NK-92 (cell line): ENCODE results near the gene KRTAP9-9.
"Not testable (repeated sequence)": the region's sequence is repeated elsewhere in the genome, so short reads cannot be mapped to it uniquely, and the experiment has no call there.

ENCODE experiments used
- DNase-seq: peaks from one replicate; lab custom pipeline; 2025; ENCODE audit not compliant: unreplicated experiment; lab: John Stamatoyannopoulos, UW

Gene KRTAP9-9

DNA sequence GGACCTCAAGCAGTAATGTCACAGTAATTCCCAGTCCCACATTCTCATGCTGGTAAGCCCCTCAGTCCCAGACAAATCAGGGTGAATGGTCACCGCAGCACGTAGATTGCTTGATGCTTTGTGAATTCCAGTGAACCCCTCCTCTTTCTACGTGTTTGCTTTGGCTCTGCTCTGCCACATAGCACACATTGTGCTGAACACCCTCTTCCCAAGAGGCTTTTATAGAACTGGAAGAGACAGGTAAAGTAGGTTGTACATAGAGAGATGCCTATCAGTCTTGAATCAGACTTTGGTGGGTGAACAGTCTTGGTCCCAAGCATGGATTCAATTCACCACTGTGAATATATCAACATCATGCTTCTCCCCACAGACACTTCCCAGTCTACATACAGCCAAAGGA is 9.4 kb downstream of the KRTAP9-9 start:
- no peak for DNase-seq

DNA sequence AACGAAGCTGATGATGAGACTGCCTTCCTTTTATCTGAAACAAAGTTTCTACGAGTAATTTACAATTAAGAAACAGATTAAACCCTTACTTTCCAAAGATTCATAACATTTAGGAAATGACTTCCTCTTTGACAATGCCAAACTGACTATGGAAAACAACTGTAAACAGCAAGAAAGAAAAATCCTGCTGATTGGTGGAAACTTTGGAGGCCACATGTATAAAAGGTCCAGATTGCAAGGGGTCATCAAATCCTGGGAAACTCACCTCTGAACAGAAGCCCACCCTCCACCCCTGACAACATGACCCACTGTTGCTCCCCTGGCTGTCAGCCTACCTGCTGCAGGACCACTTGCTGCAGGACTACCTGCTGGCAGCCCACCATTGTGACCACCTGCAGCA is 9.9 kb downstream of the KRTAP9-9 start, which contains the start of gene KRTAP9-6:
Gene KRTAP9-6 (plus strand): TSS at position 301 of the 400 bp plus-strand sequence. CDS start 0 bp downstream, at position 301.
- no peak for DNase-seq

DNA sequence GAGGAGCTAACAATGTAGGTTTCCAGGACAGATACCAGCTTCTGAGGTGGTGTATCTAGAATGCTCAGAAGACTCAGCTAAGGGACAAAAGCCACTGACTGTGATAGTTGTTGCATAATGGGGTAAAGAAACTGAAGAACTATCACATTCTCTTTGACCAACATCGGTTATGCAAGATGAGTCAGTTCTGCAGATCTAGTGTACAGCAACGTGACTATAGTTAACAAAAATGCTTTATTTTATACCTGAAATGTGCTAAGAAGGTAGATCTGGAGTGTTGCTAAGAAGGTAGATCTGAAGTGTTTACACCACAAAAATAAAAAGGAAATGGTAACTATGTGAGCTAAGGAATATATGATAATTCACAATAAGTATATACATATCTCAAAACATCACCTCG is 12.5 kb downstream of the KRTAP9-9 start:
- DNase-seq, result no peak

DNA sequence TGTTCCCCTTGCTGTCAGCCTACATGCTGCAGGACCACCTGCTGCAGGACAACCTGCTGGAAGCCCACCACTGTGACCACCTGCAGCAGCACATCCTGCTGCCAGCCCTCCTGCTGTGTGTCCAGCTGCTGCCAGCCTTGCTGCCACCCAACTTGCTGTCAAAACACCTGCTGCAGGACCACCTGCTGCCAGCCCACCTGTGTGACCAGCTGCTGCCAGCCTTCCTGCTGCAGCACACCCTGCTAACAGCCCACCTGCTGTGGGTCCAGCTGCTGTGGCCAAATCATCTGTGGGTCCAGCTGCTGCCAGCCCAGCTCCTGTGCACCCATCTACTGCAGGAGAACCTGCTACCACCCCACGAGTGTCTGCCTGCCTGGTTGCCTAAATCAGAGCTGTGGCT is 16.1 kb downstream of the KRTAP9-9 start:
- DNase-seq, result not testable (repeated sequence)

DNA sequence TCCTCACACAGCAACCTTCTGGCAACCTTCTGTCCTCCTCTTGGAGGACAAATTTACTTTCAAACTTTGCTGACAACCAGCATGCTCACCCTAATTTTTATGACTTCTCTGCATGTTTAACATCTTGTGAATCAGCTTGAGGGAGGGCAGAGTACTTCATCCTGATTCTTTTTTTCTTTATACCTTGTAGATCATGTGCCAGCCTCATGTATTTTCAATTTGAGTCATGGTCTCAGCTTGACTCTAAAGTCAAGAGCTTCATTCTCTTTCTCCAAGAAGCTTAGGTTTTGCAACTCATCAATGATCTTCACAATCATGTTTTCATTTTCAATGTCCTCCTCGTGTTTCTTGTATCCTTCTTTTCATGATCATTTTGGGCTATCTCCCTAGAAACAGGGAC is 16.7 kb downstream of the KRTAP9-9 start:
- DNase-seq, result no peak

DNA sequence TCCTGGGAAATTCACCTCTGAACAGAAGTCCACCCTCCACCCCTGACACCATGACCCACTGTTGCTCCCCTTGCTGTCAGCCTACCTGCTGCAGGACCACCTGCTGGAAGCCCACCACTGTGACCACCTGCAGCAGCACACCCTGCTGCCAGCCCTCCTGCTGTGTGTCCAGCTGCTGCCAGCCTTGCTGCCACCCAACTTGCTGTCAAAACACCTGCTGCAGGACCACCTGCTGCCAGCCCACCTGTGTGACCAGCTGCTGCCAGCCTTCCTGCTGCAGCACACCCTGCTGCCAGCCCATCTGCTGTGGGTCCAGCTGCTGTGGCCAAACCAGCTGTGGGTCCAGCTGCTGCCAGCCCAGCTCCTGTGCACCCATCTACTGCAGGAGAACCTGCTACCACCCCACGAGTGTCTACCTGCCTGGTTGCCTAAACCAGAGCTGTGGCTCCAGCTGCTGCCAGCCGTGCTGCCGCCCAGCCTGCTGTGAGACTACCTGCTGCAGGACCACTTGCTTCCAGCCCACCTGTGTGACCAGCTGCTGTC is 20.5 kb downstream of the KRTAP9-9 start, which contains the start of gene KRTAP9-7:
Gene KRTAP9-7 (plus strand): TSS at position 51 of the 543 bp plus-strand sequence. CDS start 0 bp downstream, at position 51.
- DNase-seq, result not testable (repeated sequence)

DNA sequence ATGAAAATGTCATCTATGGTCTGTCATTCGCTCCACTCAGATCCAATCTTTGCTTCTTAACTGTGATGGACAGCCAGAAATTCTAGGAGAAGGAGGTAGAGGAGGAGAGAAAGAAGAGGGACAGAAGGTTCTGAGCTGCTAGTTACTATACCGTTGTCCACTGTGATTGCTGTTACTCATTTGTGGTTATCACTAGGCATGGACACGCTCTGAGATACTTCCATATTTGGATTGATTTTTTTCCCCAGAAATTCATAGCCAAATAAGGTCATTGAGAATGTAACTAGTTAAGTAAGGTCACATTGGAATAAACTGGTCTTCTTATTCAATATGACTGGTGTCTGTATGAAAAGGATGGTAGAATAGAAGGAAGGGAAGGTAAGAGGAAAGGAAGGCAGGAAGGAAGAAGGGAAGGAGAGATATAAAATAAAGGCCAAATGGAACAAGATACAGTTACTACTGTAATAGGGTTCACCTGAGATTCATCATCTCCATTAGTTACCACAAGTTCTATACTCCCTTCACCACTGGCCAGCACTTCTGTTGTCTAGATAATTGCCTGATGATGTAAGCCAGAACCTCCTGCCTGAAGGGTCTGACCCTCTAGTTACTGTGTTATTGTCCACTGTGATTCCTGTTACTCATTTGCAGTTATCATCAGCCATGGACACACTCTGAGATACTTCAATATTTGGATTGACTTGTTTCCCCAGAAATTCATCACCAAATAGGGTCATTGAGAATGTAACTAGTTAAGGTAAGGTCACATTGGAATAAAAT is 23.2 kb downstream of the KRTAP9-9 start:
- DNase-seq, result no peak

DNA sequence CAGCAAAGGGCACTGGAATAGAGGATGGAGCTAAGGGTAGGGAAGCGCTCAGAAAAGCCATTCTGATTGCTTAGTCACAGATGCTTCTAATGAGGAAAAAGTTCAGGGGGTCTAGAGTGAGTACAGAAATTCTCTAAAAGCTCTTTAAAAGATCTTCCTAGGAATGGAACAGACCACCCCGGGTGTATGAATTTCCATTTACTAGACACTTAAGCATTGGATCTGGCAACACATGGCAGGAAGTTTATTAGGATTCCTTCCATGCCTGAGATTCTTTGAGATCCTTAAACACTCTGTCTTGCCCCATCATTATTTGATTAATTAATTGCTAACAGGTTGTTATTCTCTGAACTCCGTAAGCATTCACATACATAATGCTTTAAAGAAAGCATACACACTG is 28.9 kb downstream of the KRTAP9-9 start:
- no peak for DNase-seq

DNA sequence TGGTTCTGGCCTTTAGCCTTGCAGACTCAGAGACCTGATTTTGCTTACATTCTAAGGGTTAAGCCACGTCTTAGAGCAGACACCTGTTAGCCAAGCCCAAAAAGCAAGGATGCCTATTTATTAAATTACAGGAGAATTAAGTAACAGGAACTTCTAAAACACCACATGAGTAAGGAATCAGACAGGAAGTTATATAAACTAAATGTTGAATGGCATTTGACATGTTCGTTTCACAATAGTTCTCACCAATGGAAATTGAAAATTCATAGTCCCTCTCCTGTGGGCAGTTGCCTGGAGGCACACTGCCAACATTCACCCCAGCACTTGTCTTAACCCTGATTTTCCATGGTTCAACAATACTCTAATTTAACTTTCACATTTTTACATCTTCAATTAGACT is 29.4 kb downstream of the KRTAP9-9 start:
- no peak for DNase-seq

DNA sequence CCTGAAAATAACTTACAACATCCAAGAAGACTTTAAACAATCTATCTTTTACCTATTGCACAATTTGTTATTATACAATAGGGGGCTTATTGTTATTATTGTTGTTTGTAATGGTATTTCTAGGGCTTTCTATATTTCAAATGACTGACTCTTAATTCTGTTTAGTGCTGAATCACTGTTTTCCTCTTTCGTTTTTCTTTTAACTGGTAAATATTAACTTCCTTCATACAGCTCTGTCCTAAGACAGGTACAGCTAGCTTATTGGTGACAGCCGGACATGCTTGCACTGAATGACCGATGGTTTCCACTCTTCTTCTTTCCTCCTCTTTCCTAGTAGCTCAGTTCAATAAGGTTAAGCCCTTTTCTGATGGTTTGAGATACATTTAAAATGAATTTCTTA is 31.9 kb downstream of the KRTAP9-9 start:
- no peak for DNase-seq

DNA sequence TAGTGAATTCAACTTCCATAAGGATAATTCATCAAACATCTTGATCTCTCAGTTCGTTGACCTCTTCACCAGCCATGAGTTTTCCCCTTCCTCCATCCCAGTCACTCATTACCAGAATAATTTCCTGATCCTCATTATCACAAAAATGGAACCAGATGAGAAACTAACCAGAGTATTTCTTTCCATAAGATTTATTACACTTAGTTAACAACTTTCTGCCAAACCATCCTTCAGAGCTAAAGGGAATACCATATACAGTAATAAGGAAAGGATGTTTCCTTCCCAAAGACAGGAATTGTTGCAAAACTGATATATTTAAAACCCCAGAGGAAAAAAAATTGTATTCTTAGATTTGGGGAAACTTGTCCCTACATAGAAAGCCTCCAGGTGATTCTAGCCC is 38.8 kb downstream of the KRTAP9-9 start:
- no peak for DNase-seq

DNA sequence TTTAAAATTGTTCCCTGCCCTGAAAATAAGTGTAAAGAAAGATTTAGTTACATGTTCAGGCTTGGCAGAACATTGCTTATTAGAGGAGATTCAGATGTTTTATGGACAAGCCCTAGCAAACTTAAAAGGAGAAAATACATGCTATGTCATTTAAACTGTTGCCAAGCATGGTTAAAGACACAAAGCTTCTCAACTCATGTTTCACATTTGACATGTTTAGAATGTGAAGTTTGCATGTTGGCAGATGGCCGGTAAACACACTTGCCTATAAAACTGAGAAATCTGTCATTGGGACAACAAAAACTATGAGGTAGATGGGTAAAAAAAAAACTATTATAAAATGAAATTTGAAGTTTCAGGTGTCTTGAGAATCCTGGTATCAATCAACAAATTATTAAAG is 41.7 kb downstream of the KRTAP9-9 start:
- DNase-seq, result no peak

DNA sequence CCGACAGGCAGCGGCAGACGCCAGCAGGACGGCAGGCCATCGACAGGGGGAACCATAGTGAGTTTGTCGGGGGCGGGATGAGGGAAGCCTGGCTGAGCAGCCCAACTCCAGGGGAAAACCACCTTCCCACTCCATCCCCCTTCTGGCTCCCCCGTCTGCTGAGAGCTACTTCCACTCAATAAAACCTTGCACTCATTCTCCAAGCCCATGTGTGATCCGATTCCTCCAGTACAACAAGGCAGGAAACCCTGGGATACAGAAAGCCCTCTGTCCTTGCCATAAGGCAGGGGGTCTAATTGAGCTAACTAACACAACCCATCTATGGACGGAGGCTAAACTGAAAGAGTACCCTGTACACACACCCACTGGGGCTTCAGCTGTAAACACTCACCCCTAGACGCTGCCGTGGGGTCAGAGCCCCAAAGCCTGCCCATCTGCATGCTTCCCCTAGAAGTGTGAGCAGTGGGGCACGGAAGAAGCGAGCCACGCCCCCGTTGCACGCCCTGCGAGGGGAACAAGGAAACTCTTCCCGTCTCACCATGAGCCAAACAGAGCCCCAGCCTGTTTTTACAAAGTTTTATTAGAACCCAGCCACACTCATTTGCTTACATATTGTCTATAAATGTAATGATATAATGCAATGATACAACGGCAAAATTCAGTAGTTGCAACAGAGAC is 43.4 kb downstream of the KRTAP9-9 start:
- DNase-seq, result no peak

DNA sequence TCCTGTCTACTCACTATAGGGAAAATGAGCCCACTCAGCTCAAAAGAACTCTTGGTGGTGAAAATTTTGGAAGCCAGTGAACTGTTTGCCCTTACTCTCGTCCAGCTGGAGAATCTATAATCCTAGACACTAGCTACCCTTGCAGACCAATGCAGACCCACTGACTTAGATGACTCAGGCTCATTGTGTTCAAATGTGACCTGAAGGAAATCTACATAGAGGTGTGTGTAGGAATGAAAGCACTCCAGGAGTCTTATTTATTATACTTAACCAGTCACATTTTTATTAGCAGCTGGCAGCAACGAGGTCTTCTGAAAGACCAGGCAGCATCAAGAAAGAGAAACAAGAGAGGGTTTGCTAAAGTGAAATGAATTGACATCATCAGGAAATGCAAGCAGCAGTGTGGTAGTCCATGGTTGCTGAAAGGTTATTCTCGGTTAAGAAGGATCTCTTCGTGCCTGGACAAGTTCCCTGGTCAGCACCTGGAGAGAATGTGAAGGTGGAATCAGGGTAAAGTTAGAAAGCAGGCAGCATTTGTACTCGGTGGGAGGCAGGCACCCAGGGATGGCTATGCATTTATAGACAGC is 46.1 kb downstream of the KRTAP9-9 start:
- no peak for DNase-seq

DNA sequence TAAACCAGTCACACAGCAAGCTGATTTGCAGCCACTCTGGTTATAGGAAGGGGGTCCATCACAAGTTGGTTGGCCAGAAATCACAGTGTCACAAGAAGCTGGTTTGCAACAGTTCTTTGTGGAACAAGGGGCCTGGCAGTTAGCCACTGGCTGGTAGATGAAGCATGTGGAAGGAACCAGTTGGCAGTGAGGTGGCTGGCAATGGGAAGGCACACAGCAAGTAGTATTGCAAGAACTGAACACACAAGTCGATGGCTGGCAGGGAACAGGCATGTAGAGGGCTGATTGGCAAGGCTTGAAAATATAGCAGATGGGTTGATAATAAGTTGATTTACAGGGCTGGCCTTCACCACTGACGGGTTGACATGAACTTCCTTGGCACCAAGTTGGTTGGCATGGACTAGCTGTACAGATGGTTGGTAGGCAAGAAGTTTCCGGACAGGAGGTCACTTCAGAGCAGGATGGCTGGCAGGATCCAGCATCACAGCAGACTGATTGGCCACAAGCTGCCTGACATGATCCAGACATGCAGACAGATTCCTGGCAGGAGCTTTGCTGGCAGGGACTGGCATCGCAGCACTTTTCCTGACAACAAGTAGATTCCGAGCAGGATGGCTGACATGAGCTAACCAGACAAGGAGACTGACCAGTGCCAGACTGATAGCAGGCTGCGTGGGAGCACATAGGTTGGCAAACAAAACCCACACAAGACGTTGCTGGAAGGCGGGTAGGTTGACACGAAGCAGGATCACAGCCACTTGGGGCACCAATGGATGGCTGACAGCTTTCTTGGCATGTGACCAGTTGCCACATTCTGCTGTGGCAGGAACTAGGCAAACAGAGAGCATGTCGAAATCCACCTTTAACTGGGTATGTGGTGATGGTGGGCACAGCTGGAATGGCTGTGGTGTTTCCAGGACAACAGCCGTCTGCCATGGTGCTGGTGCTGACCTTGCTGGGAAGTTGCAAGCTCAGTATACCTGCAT is 47.0 kb downstream of the KRTAP9-9 start, which contains the start of gene KRTAP29-1:
Gene KRTAP29-1 (minus strand): TSS at position 936 of the 986 bp plus-strand sequence. CDS start 0 bp downstream, at position 936.
- DNase-seq, result no peak

DNA sequence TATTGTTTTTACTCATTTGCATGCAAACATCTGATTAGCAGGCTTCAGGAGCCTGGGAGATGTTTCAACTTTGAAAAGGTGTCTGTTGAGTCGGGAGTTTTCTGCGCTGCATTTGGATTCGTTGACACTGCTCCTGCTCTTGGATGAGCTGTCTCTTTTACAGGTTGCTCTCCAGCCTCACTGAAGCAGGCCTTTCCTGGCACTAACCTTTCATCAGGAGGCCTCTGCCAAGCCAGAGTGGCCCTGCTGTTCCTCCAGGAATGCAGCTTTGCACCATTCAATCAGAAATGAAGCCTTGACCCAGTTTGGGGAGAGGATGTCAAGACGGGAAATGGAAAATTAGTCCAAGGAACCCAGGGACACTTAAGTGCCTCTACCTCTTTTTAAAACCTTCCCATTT is 47.8 kb downstream of the KRTAP9-9 start:
- DNase-seq, result no peak

DNA sequence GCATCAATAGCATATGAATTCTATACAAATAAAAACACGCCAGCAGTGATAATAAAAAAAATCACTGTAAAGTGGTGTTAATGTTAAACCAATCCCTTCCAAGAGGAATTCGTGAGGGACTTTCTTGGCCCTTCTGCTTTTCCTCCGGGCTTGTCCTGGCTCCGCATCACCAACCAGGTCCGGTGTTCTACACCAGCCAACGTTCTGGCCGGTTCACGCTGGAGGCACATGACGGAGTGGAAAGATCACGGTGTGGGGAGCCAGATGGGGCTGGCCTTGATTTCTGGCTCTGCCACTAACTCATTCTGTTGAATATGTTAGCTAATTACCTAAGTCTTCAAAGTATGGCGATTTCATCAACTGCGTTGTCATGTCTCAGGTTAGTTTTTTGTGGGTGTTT is 48.9 kb downstream of the KRTAP9-9 start:
- DNase-seq, result no peak
